GM12865 (cell line): ENCODE measurements around the gene UBA52.
"Not testable (repeated sequence)": the region's sequence is repeated elsewhere in the genome, so short reads cannot be mapped to it uniquely, and the experiment has no call there.

Experiments used
- DNase-seq: peaks from one replicate; pipeline ENCODE4 v3.0.0; 2010; ENCODE audit warnings: low read depth
- H3K4me3 ChIP-seq: 2 replicates; pipeline ENCODE4 v1.5.1; 2011; ENCODE audit warnings: mild to moderate bottlenecking, low read depth, low read length, control low read depth
- TF ChIP-seq, protein P1 (sequence below): IDR thresholded peaks from 2 replicates; pipeline ENCODE4 v1.5.1; 2011; ENCODE audit warnings: low read length, control low read depth, low read depth, inconsistent platforms; ENCODE audit not compliant: insufficient read depth; ENCODE audit errors: missing control alignments

Gene UBA52

DNA sequence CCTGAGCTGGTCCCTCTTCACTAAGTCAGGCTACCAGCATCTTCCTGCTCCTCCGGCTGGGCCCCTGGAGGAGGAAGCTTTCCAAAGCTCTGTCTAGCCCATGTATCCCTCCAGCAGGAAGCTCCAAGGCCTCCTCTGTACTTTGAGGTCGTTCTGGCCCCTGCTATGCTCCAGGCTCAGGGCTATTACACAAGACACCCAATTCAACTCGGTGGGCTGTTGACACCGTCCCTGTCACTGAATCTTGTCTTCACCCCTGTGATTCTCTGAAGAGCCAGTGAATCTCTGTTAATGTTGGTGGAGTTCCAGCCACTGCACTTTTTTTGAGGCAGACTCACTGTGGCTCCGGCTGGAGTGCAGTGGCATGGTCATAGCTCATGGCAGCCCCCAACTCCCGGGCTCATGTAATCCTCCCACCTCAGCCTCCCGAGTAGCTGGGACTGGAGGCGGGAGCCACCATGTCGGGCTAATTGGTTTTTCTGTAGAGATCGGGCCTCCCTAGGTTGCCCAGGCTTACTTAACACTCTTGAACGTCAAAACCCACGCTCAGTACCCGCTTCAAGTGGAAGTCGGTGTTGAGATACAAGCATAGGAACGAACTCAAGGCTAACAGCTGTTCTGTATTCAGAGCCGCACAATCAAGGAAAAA lies 16.4 kb downstream of the UBA52 start:
- TF ChIP-seq, protein P1, sequence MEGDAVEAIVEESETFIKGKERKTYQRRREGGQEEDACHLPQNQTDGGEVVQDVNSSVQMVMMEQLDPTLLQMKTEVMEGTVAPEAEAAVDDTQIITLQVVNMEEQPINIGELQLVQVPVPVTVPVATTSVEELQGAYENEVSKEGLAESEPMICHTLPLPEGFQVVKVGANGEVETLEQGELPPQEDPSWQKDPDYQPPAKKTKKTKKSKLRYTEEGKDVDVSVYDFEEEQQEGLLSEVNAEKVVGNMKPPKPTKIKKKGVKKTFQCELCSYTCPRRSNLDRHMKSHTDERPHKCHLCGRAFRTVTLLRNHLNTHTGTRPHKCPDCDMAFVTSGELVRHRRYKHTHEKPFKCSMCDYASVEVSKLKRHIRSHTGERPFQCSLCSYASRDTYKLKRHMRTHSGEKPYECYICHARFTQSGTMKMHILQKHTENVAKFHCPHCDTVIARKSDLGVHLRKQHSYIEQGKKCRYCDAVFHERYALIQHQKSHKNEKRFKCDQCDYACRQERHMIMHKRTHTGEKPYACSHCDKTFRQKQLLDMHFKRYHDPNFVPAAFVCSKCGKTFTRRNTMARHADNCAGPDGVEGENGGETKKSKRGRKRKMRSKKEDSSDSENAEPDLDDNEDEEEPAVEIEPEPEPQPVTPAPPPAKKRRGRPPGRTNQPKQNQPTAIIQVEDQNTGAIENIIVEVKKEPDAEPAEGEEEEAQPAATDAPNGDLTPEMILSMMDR, result no peak
- H3K4me3 ChIP-seq, result peak overlapping the region; percentile 75
- DNase-seq, result no peak

DNA sequence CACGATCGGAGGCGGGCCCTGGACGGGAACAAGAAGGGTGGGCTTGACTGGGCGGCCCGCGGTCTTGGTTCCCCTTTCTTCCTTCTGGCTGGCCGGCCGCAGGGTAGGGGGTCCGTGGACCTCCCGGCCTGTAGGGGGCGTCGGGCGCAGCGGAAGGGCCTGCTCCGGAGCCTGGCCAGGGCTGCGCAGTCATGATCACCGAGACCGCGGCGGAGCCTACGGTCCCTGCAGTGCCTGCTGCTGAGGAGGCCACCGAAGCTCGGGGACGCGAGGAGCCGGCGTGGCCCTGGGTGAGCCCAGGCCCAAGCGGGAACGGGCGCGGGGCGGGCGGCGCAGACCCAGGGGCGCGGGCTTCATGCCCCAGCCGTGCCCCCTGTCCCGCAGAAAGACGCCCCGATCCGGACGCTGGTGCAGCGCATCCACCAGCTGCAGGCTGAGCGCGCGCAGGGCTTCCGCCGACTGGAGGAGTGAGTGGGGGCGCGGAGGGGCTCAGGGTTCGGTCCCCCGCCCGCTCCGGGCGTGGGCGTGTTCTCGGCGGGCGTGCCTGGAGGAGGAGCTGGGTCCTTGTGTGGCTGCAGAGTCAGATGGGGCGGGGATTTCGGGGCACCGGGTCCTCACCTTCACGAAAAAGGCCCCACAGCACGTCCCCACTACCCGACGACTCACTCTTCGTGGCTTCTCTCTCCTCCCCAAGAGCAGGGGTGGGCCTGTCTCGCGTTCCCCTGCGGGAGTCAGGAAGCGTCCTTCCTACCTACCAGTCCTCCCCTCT lies 17.1 kb downstream of the UBA52 start, which contains the start of gene REX1BD:
TSS of gene REX1BD (plus strand) at position 188 of the 769 bp plus-strand sequence. CDS start at position 192, 4 bp downstream.
- peak within 1 kb of the TSS; percentile 75 for H3K4me3 ChIP-seq
- TF ChIP-seq, protein P1, result peak; percentile 93
- peak; percentile 95 for DNase-seq

DNA sequence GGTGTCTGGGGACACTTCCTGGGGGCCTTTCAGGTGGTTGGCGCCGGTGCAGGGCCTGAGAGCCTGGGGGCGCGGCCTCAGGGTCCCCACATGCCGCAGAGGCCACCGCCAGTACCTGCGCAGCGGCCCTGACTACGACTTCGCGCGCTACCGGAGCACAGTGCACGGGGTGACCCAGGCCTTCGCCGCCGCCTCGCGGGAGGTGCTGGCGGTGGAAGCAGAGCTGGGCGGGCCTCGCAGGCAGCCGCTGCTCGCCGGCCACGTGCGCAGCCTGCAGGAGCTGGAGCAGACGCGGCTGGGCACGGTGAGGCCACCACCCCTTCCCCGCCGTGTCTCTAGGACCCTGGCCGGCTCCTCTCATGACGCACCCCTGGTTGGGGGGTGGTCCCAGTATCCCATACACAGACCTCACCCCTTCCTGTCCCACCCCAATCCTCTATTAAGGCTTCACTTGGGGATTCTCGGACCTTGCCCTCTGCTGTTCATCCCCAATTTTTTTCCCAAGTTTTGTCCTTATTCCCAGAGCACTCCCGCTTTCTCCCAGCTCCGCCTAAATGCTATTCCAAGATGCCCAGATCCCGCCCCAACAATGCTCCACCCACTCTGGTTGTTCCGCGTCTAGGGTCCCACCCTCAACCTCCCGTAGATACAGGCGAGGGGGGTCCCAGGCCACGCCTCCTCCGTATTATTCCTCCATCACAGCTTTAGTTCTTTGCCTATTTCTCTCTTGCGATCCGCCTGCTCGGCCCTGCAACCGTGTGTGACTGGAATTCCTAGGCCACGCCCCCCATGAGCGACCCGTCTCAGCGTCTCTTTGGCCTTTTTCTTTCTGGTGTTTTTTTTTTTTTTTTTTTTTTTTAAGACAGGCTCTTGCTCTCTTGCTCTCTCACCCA lies 18.0 kb downstream of the UBA52 start:
- peak overlapping the region; percentile 75 for H3K4me3 ChIP-seq
- DNase-seq, result peak; percentile 87
- TF ChIP-seq, protein P1, result peak; percentile 14

DNA sequence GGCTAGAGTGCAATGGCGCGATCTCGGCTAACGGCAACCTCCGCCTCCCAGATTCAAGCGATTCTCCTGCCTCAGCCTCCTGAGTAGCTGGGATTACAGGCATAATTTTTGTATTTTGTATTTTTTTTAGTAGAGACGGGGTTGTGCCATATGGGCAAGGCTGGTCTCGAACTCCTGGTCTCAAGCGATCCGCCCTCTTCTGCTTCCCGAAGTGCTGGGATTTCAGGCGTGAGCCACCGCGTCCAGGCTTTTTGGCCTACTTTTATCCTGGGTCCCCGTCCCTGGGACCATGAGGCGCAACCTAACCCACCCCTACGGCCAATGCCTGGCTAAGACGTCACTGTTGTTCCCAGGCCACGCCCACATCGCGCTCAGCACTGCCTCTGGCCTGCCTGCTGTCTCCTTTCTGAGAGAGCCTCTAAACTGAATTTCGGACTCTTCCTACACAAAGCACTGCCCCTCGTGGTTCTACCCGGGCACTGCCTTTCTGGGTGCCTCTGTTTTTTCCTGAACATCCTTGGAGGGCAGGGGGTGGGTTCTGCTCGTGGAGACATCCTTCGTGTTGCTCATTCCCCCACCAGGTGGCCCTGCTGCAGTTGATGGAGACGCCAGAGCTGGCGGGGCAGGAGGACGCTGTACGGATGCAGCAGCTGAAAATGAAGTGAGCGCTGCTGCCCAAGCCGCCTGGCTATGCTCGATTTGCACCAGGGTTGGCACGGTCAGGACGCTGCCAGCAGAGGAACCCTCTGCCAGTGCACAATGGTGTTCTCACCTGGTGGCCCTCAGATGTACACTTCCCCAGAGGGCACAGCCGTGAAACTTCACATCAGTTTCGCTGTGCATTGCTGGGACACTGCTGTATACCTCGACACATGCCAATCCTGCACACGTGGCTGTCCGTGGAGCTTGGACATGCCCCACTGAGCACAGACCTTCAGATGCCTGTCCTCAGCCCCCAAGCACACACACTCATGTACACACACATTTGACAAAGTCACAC lies 18.9 kb downstream of the UBA52 start:
- H3K4me3 ChIP-seq, result peak overlapping the region; percentile 75
- peak; percentile 41 for DNase-seq
- TF ChIP-seq, protein P1, result peak; percentile 16

DNA sequence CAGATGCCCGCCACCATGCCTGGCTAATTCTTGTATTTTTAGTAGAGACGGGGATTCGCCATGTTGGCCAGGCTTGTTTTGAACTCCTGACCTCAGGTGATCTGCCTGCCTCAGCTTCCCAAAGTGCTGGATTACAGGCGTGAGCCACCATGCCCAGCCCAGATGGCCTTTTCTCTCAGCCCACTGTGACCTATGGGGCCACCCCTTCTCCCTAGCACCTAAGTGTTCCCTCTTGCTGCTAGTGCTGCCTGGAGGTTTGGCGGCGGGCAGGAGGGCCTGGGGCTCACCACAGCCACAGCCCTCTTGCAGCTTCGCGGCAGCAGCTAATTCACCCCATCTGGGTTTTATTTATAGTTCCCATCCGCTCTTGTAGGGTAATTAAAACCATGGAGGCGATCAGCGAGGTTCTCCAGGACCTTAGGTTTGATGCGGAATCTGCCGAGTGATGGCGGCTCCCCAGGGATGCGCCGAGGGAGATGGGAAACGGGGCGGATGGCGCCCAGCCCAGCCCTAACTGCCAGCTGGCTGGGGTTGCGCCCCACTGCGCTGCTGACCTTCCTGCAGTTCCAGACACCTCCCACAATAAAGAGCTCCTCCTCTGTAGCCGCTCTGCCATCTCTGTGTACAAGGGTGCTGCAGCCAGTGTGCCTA lies 20.2 kb downstream of the UBA52 start:
- no peak overlapping the region for H3K4me3 ChIP-seq
- DNase-seq, result no peak
- TF ChIP-seq, protein P1, result no peak

DNA sequence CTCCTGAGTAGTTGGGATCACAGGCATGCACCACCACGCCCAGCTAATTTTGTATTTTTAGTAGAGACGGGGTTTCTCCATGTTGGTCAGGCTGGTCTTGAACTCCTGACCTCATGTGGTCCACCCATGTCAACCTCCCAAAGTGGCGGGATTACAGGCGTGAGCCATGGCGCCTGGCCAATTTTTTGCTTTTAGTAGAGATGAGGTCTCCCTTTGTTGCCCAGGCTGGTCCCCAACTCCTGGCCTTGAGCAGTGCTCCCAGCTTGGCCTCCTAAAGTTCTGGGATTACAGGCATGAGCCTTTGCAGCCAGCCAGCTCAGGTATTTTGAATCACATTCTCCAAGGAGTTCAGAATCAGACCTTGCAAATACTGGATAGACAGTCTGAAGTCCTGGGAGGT lies 21.1 kb downstream of the UBA52 start:
- not testable (repeated sequence) for DNase-seq, H3K4me3 ChIP-seq
